ENCODE data around the gene USP24.

GRCh38 chr1:55245781-55246180 is 30.6 kb upstream of the USP24 start:
- TF ChIP-seq POLR2AphosphoS5 (IDR thresholded peaks at IDR 0.05; ENCODE audit: low read depth, low read length) (no peak), CTCF (IDR thresholded peaks at IDR 0.05) (no peak), PBX3 (IDR thresholded peaks at IDR 0.05) (no peak), RCOR1 (IDR thresholded peaks at IDR 0.05; ENCODE audit: low read length) (no peak), YY1 (IDR thresholded peaks at IDR 0.05; ENCODE audit: low read depth) (no peak), REST (IDR thresholded peaks at IDR 0.05; ENCODE audit: low read depth, low read length) (no peak), NFIC (IDR thresholded peaks at IDR 0.05; ENCODE audit: borderline replicate concordance) (no peak), MXI1 (IDR thresholded peaks at IDR 0.05; ENCODE audit: low read depth, low read length) (no peak), RAD21 (IDR thresholded peaks at IDR 0.05; ENCODE audit: low read length) (no peak), RFX5 (IDR thresholded peaks at IDR 0.05; ENCODE audit: low read length) (no peak)
